Hippocampal formation (tissue), 2 donors: ENCODE data around the gene MSRB1.
"Not testable (repeated sequence)": the region's sequence is repeated elsewhere in the genome, so short reads cannot be mapped to it uniquely, and the experiment has no call there.

Experiments used
- DNase-seq, 2 donors: peaks; one replicate each; lab custom pipeline; 2025; lab: John Stamatoyannopoulos, UW

MSRB1 gene

GRCh38 chr16:1978476-1979120, 35.6 kb upstream of the MSRB1 start:
- no peak for DNase-seq

GRCh38 chr16:1977875-1978268, 34.9 kb upstream of the MSRB1 start:
- no peak for DNase-seq

GRCh38 chr16:1976951-1977874, 34.2 kb upstream of the MSRB1 start:
- DNase-seq, result no peak

GRCh38 chr16:1976216-1976520, 33.2 kb upstream of the MSRB1 start:
- no peak for DNase-seq

GRCh38 chr16:1975432-1976215, 32.6 kb upstream of the MSRB1 start:
- no peak for DNase-seq

- DNase-seq, result no peak
Observed at GRCh38 chr16:1974157-1975070, 31.4 kb upstream of the MSRB1 start.

GRCh38 chr16:1973461-1974156, 30.6 kb upstream of the MSRB1 start:
- no peak for DNase-seq

GRCh38 chr16:1972490-1972877, 29.5 kb upstream of the MSRB1 start:
- DNase-seq, result no peak

GRCh38 chr16:1971796-1972489, 28.9 kb upstream of the MSRB1 start, which contains the start of gene TBL3:
TSS of gene TBL3 (plus strand) at chr16:1972053. CDS start at chr16:1972165, 112 bp downstream.
- peak; percentile 86 to 94 for DNase-seq

GRCh38 chr16:1968146-1968953, 25.4 kb upstream of the MSRB1 start:
- no peak for DNase-seq

GRCh38 chr16:1966460-1966859, 23.5 kb upstream of the MSRB1 start, which contains the start of gene RNF151:
TSS of gene RNF151 (plus strand) at chr16:1966856. CDS start at chr16:1966882, 26 bp downstream.
- no peak for DNase-seq

- DNase-seq, result no peak
Observed at GRCh38 chr16:1965396-1966001, 22.5 kb upstream of the MSRB1 start.

- DNase-seq, result peak; percentile 96 to 100
Observed at GRCh38 chr16:1964506-1965395, 21.8 kb upstream of the MSRB1 start, which contains the start of gene RPS2. TSS of gene RPS2 (minus strand) at chr16:1964826. CDS start at chr16:1964625, 201 bp downstream.

- DNase-seq, result no peak
Observed at GRCh38 chr16:1963806-1964505, 21.0 kb upstream of the MSRB1 start.

- DNase-seq, result not testable (repeated sequence)
Observed at GRCh38 chr16:1962161-1963153, 19.5 kb upstream of the MSRB1 start.

- DNase-seq, result no peak
Observed at GRCh38 chr16:1961651-1962067, 18.7 kb upstream of the MSRB1 start.
